PFSK-1 (cell line): ENCODE data around the gene PEX26. TPM values are rescaled to one million over a fixed set of nuclear protein-coding genes. Genes with fewer than 3 reads are reported as not detected.

Experiments used
- FOXP2 ChIP-seq: optimal IDR thresholded peaks from 2 replicates; pipeline ENCODE3; 2011; ENCODE audit warnings: borderline replicate concordance, control low read depth, inconsistent platforms; ENCODE audit not compliant: insufficient read depth; ENCODE audit errors: extremely low read length, extremely low read depth
- POLR2AphosphoS5 ChIP-seq: IDR thresholded peaks from 2 replicates; pipeline ENCODE4 v1.6.1; 2012; ENCODE audit warnings: low read depth, mild to moderate bottlenecking, control low read depth, low read length, moderate library complexity
- SIN3A ChIP-seq: IDR thresholded peaks from 2 replicates; pipeline ENCODE4 v1.6.1; 2012; ENCODE audit warnings: mild to moderate bottlenecking, low read length, moderate library complexity, borderline replicate concordance; ENCODE audit not compliant: insufficient read depth
- TAF1 ChIP-seq: IDR thresholded peaks from 2 replicates; pipeline ENCODE4 v1.6.1; 2012; ENCODE audit warnings: low read length, control low read depth, borderline replicate concordance; ENCODE audit not compliant: insufficient read depth
- polyA plus RNA-seq: library from polyadenylated mRNA; unstranded; fragments of >200 nt; gene quantifications from one replicate; pipeline ENCODE4 v1.2.1, GENCODE V29; 2012; ENCODE audit warnings: low read depth, missing spikeins; ENCODE audit not compliant: insufficient read length
- TF ChIP-seq, protein P1 (sequence below), 2 experiments: IDR thresholded peaks; 2 replicates each; pipeline versions ENCODE4 v1.6.1 to v1.8.0; 2011 to 2012; ENCODE audit warnings: low read depth in 2 of 2, low read length in 2 of 2, control low read depth in 1 of 2, inconsistent platforms in 1 of 2, mild to moderate bottlenecking in 1 of 2, moderate library complexity in 1 of 2; ENCODE audit not compliant: insufficient read depth in 1 of 2

Gene PEX26
- polyA plus RNA-seq, result 13.6 TPM

DNA sequence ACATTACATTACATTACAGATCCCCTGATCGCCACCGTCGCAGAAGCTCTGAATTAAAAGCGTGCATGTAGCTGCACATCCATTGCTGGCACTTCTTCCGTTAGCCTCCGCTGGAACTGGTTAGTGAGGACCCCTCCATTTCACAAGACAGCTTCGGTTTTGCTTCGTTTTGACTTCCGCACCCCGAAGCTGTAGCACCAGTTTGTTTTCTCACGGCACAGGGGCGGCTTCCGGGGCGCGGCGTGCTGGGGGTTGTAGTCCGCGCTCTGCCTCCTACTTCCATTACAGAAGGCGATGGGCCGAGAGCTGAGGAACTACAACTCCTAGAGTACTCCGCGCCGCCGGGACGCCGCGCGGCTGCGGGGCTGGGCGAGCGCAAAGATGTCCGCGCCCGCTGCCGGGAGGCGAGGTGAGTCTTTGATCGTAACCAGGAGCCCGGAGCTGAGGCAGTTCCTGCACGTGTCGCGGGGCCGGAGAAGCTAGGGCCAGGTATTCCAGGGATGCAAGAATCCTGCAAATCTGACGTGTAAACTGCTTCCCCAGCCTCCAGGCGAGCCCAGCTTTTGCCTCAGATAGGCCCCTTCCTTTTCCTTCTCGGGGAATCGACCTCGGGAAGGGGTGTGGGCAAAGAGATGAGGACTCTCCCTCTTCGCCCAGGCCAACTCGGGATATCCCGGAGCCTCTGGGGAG lies at the start of gene PEX26:
TSS of gene PEX26 (plus strand) at position 352 of the 690 bp plus-strand sequence. CDS start 387 bp downstream, outside the sequence.
- TF ChIP-seq SIN3A (peak; percentile 66; the same call in 1 of the 2 replicates), TAF1 (peak; percentile 58; the same call in 1 of the 2 replicates), FOXP2 (no peak), POLR2AphosphoS5 (peak; percentile 67)
- TF ChIP-seq, protein P1, sequence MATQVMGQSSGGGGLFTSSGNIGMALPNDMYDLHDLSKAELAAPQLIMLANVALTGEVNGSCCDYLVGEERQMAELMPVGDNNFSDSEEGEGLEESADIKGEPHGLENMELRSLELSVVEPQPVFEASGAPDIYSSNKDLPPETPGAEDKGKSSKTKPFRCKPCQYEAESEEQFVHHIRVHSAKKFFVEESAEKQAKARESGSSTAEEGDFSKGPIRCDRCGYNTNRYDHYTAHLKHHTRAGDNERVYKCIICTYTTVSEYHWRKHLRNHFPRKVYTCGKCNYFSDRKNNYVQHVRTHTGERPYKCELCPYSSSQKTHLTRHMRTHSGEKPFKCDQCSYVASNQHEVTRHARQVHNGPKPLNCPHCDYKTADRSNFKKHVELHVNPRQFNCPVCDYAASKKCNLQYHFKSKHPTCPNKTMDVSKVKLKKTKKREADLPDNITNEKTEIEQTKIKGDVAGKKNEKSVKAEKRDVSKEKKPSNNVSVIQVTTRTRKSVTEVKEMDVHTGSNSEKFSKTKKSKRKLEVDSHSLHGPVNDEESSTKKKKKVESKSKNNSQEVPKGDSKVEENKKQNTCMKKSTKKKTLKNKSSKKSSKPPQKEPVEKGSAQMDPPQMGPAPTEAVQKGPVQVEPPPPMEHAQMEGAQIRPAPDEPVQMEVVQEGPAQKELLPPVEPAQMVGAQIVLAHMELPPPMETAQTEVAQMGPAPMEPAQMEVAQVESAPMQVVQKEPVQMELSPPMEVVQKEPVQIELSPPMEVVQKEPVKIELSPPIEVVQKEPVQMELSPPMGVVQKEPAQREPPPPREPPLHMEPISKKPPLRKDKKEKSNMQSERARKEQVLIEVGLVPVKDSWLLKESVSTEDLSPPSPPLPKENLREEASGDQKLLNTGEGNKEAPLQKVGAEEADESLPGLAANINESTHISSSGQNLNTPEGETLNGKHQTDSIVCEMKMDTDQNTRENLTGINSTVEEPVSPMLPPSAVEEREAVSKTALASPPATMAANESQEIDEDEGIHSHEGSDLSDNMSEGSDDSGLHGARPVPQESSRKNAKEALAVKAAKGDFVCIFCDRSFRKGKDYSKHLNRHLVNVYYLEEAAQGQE (IDR thresholded peaks at IDR 0.05; ENCODE audit: insufficient read depth in 1 of 2, low read depth in 2 of 2, low read length in 2 of 2), result no peak

DNA sequence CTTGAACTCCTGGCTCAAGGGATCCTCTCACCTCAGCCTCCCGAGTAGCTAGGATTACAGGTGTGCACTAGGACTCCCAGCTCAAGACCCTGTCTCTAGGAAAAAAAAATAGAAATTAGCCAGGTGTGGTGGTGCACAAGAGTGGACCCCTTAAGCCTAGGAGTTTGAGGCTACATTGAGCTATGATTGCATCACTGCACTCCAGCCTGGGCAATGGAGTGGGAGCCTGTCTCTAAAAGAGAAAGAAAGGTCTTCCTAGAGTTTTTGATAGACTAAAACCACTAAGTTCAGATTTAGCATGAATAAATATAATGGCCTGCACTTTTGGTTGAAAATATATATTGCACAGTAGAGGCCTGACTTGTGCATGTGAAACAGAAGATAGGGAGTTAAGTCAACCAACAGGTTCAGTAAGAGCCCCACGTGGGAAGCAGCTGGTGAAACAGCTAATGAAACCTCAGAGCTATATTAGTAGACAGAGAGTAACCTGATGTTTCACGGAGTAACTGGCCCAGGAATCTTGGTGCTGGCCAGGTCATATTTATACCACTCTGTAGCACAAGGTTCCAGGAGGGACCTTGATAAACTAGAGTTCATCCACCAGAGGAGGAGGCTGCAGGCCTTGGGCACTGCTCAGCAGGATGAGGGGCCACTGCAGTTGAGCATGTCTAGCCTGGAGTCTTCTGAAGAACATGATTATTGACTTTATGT lies 48.8 kb upstream of the PEX26 start:
- TF ChIP-seq, protein P1 (IDR thresholded peaks at IDR 0.05; ENCODE audit: insufficient read depth in 1 of 2, low read depth in 2 of 2, low read length in 2 of 2), result no peak
- TF ChIP-seq TAF1 (no peak), SIN3A (no peak), FOXP2 (no peak), POLR2AphosphoS5 (no peak)

DNA sequence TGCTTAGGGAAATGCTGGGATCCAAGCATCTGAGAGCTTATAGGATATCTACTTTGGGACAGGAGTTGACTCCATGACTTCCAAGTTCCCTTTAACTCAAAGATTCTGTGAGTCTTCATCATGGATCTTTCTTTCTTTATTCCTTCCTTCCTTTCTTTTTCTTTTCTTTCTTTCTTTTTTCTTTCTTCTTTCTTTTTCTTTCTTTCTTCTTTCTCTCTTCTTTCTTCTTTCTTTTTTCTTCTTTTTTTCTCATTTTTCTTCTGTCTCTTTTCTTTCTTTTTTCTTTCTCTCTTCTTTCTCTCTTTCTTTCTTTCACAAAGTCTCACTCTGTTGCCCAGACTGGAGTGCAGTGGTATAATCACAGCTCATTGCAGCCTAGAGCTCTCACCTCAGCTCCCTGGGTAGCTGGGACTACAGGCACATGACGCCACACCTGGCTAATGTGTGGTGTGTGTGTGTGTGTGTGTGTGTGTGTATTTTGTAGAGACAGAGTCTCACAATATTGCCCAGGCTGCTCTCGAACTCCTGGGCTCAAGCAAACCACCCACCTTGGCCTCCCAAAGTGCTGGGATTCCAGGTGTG lies 48.0 kb upstream of the PEX26 start:
- TF ChIP-seq SIN3A (no peak), POLR2AphosphoS5 (no peak), TAF1 (no peak), FOXP2 (no peak)
- TF ChIP-seq, protein P1 (IDR thresholded peaks at IDR 0.05; ENCODE audit: insufficient read depth in 1 of 2, low read depth in 2 of 2, low read length in 2 of 2), result no peak

DNA sequence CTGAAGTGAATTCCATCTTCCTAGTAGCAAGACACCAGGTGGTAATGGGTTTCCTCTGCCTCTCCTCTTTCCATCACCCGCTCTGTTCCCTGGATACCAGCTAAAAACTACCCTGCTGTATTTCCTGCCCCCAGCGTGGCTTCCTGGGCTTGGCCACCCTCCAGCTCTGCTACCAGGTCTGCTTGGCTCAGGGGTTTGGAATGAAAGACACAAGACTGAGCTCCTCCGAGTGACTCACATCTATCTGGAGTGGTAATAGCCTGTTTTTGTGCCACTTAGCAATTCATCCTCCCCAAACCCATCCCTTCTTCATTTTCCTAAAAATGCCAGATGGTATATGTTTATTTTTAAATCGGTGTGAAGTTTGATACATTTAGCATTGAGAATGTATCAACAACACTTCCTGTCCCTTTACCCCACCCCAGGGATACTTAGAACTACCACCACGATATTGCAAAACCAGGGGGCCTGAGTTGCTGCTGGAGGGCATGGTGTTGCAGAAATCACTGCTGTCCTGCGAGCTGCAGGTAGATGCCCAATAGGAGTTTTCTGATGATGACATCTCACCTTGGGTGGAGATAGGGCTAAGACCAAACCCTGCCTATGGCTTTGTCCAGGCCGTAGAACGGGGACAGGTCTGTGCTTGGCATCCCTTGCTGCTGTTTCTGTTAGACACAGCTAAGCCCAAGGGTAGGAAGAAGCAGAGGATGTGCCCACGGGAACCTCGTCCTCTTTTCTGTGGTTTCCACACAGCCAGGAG lies 45.9 kb upstream of the PEX26 start:
- TF ChIP-seq FOXP2 (no peak), POLR2AphosphoS5 (no peak), TAF1 (no peak), SIN3A (no peak)
- TF ChIP-seq, protein P1 (IDR thresholded peaks at IDR 0.05; ENCODE audit: insufficient read depth in 1 of 2, low read depth in 2 of 2, low read length in 2 of 2), result no peak
